Measurements from ENCODE around the gene ZNF605.
"Not testable (repeated sequence)": the region's sequence is repeated elsewhere in the genome, so short reads cannot be mapped to it uniquely, and the experiment has no call there.

ZNF605 gene

GRCh38 chr12:132945806-132946205, 10.3 kb downstream of the ZNF605 start:
- TF ChIP-seq CTCF (IDR thresholded peaks at IDR 0.05; ENCODE audit: low read depth, low read length): no peak
- no peak for DNase-seq (ENCODE audit: extremely low read depth, low read depth)

- no peak for TF ChIP-seq CTCF (IDR thresholded peaks at IDR 0.05; ENCODE audit: low read depth, low read length)
- DNase-seq (ENCODE audit: extremely low read depth, low read depth): no peak
Measured at GRCh38 chr12:132942611-132943010, 13.5 kb downstream of the ZNF605 start.

GRCh38 chr12:132941336-132941954, 14.7 kb downstream of the ZNF605 start:
- DNase-seq (ENCODE audit: extremely low read depth, low read depth): no peak
- no peak for TF ChIP-seq CTCF (IDR thresholded peaks at IDR 0.05; ENCODE audit: low read depth, low read length)

GRCh38 chr12:132940071-132940719, 15.9 kb downstream of the ZNF605 start:
- TF ChIP-seq CTCF (IDR thresholded peaks at IDR 0.05; ENCODE audit: low read depth, low read length): no peak
- no peak for DNase-seq (ENCODE audit: extremely low read depth, low read depth)

GRCh38 chr12:132938807-132939206, 17.3 kb downstream of the ZNF605 start:
- DNase-seq (ENCODE audit: extremely low read depth, low read depth): not testable (repeated sequence)

GRCh38 chr12:132937476-132937875, 18.6 kb downstream of the ZNF605 start:
- no peak for DNase-seq (ENCODE audit: extremely low read depth, low read depth)
- no peak for TF ChIP-seq CTCF (IDR thresholded peaks at IDR 0.05; ENCODE audit: low read depth, low read length)

GRCh38 chr12:132936921-132937320, 19.2 kb downstream of the ZNF605 start:
- not testable (repeated sequence) for DNase-seq (ENCODE audit: extremely low read depth, low read depth)

GRCh38 chr12:132936163-132936562, 19.9 kb downstream of the ZNF605 start:
- DNase-seq (ENCODE audit: extremely low read depth, low read depth): no peak
- TF ChIP-seq CTCF (IDR thresholded peaks at IDR 0.05; ENCODE audit: low read depth, low read length): no peak

All from AG09319 (cell line).